Stimulated activated naive CD8-positive, alpha-beta T cell treated with anti-CD3 and anti-CD28 coated beads, Interleukin-15, Interleukin-2, amounts not matched to agents 100 ng/mL and 50 ng/mL, for 24 hours (primary cell): ENCODE results near the gene IDH3A.

Experiments used
- H3K27ac Mint-ChIP-seq: one replicate; pipeline ENCODE4 v1.8.0; 2021; ENCODE audit warnings: mild to moderate bottlenecking, mixed read lengths
- H3K27me3 Mint-ChIP-seq: one replicate; pipeline ENCODE4 v1.8.0; 2021; ENCODE audit warnings: mixed read lengths
- H3K36me3 Mint-ChIP-seq: one replicate; pipeline ENCODE4 v1.8.0; 2021; ENCODE audit warnings: low read depth, mixed read lengths
- H3K4me1 Mint-ChIP-seq: one replicate; pipeline ENCODE4 v1.8.0; 2021; ENCODE audit warnings: low read depth, mixed read lengths
- H3K4me3 Mint-ChIP-seq: one replicate; pipeline ENCODE4 v1.8.0; 2021; ENCODE audit warnings: mild to moderate bottlenecking, mixed read lengths
- H3K9me3 Mint-ChIP-seq: one replicate; pipeline ENCODE4 v1.8.0; 2021; ENCODE audit warnings: mixed read lengths

Gene IDH3A

GRCh38 chr15:78197632-78198031 lies 48.5 kb downstream of the IDH3A start:
- Mint-ChIP-seq H3K27me3 (no peaks in the 10 kb centered on the region), H3K4me1 (no peaks in the 10 kb centered on the region), H3K9me3 (no peaks in the 10 kb centered on the region), H3K36me3 (no peaks in the 10 kb centered on the region), H3K4me3 (no peak overlapping the region), H3K27ac (no peak overlapping the region)

GRCh38 chr15:78200276-78200930 lies 51.2 kb downstream of the IDH3A start:
- no peak overlapping the region for H3K4me3 Mint-ChIP-seq

GRCh38 chr15:78201281-78202190 lies 52.4 kb downstream of the IDH3A start:
- Mint-ChIP-seq H3K27ac (no peak overlapping the region), H3K9me3 (no peaks in the 10 kb centered on the region), H3K27me3 (no peaks in the 10 kb centered on the region), H3K36me3 (no peaks in the 10 kb centered on the region), H3K4me1 (no peaks in the 10 kb centered on the region), H3K4me3 (no peak overlapping the region)

More at GRCh38 chr15:78200276-78200930, 51.2 kb downstream of the IDH3A start:
- Mint-ChIP-seq H3K9me3 (no peaks in the 10 kb centered on the region), H3K4me1 (no peaks in the 10 kb centered on the region), H3K27me3 (no peaks in the 10 kb centered on the region), H3K36me3 (no peaks in the 10 kb centered on the region), H3K27ac (no peak overlapping the region)

GRCh38 chr15:78203346-78204225 lies 54.4 kb downstream of the IDH3A start:
- Mint-ChIP-seq H3K27ac (no peak overlapping the region), H3K9me3 (no peaks in the 10 kb centered on the region), H3K36me3 (no peaks in the 10 kb centered on the region), H3K27me3 (no peaks in the 10 kb centered on the region), H3K4me3 (no peak overlapping the region), H3K4me1 (no peaks in the 10 kb centered on the region)

GRCh38 chr15:78204351-78205309 lies 55.5 kb downstream of the IDH3A start:
- H3K27ac Mint-ChIP-seq, result no peak overlapping the region
- no peaks in the 10 kb centered on the region for H3K27me3 Mint-ChIP-seq
- no peaks in the 10 kb centered on the region for H3K9me3 Mint-ChIP-seq
- H3K36me3 Mint-ChIP-seq, result no peaks in the 10 kb centered on the region
- no peak overlapping the region for H3K4me3 Mint-ChIP-seq
- H3K4me1 Mint-ChIP-seq, result no peaks in the 10 kb centered on the region

GRCh38 chr15:78205337-78205736 lies 56.2 kb downstream of the IDH3A start:
- H3K9me3 Mint-ChIP-seq, result no peaks in the 10 kb centered on the region
- H3K4me1 Mint-ChIP-seq, result no peaks in the 10 kb centered on the region
- no peaks in the 10 kb centered on the region for H3K36me3 Mint-ChIP-seq
- no peak overlapping the region for H3K27ac Mint-ChIP-seq
- no peaks in the 10 kb centered on the region for H3K27me3 Mint-ChIP-seq
- no peak overlapping the region for H3K4me3 Mint-ChIP-seq

GRCh38 chr15:78205856-78206255 lies 56.7 kb downstream of the IDH3A start:
- no peaks in the 10 kb centered on the region for H3K36me3 Mint-ChIP-seq
- no peak overlapping the region for H3K27ac Mint-ChIP-seq
- no peak overlapping the region for H3K4me3 Mint-ChIP-seq
- no peaks in the 10 kb centered on the region for H3K4me1 Mint-ChIP-seq
- no peaks in the 10 kb centered on the region for H3K9me3 Mint-ChIP-seq
- no peaks in the 10 kb centered on the region for H3K27me3 Mint-ChIP-seq

- Mint-ChIP-seq H3K27ac (no peak overlapping the region), H3K36me3 (no peaks in the 10 kb centered on the region), H3K9me3 (no peaks in the 10 kb centered on the region), H3K4me1 (no peaks in the 10 kb centered on the region), H3K4me3 (no peak overlapping the region), H3K27me3 (no peaks in the 10 kb centered on the region)
Measured at GRCh38 chr15:78206326-78207109, 57.4 kb downstream of the IDH3A start.

GRCh38 chr15:78207110-78207458 lies 57.9 kb downstream of the IDH3A start:
- H3K36me3 Mint-ChIP-seq, result no peaks in the 10 kb centered on the region
- H3K27me3 Mint-ChIP-seq, result no peaks in the 10 kb centered on the region
- H3K27ac Mint-ChIP-seq, result no peak overlapping the region
- no peak overlapping the region for H3K4me3 Mint-ChIP-seq
- H3K9me3 Mint-ChIP-seq, result no peaks in the 10 kb centered on the region
- no peaks in the 10 kb centered on the region for H3K4me1 Mint-ChIP-seq

GRCh38 chr15:78207641-78208340 lies 58.6 kb downstream of the IDH3A start:
- no peak overlapping the region for H3K4me3 Mint-ChIP-seq
- H3K9me3 Mint-ChIP-seq, result no peaks in the 10 kb centered on the region
- no peaks in the 10 kb centered on the region for H3K4me1 Mint-ChIP-seq
- H3K36me3 Mint-ChIP-seq, result no peaks in the 10 kb centered on the region
- H3K27me3 Mint-ChIP-seq, result no peaks in the 10 kb centered on the region
- H3K27ac Mint-ChIP-seq, result no peak overlapping the region

- Mint-ChIP-seq H3K4me3 (no peak overlapping the region), H3K36me3 (no peaks in the 10 kb centered on the region), H3K27me3 (peaks cover 4% of the 10 kb centered on the region), H3K27ac (no peak overlapping the region), H3K4me1 (no peaks in the 10 kb centered on the region), H3K9me3 (no peaks in the 10 kb centered on the region)
Measured at GRCh38 chr15:78208341-78208844, 59.2 kb downstream of the IDH3A start.

GRCh38 chr15:78208887-78209645 lies 59.9 kb downstream of the IDH3A start:
- no peaks in the 10 kb centered on the region for H3K4me1 Mint-ChIP-seq
- no peak overlapping the region for H3K27ac Mint-ChIP-seq
- H3K27me3 Mint-ChIP-seq, result peaks cover 4% of the 10 kb centered on the region
- H3K9me3 Mint-ChIP-seq, result no peaks in the 10 kb centered on the region
- H3K4me3 Mint-ChIP-seq, result no peak overlapping the region
- H3K36me3 Mint-ChIP-seq, result no peaks in the 10 kb centered on the region
